K562 (cell line): ENCODE data around the gene SKP2. TPM values are rescaled to one million over a fixed set of nuclear protein-coding genes. Genes with fewer than 3 reads are reported as not detected.
A peak's percentile ranks its signal among the peaks of the same experiment; 100 is the strongest.

Experiments used
- AFF4 ChIP-seq: sonication (generic); formaldehyde crosslinking; IDR thresholded peaks from 2 replicates; pipeline ENCODE4 v1.8.0; 2023; ENCODE audit warnings: mild to moderate bottlenecking, missing genetic modification reagents
- ARID1B ChIP-seq: fragments of 450-650 bp; IDR thresholded peaks from 2 replicates; pipeline ENCODE4 v1.6.1; 2016; ENCODE audit warnings: antibody characterized with exemption, mild to moderate bottlenecking, inconsistent platforms
- ARNT ChIP-seq, 2 experiments: fragments of 450-650 bp; IDR thresholded peaks; 2 replicates each; pipeline ENCODE4 v1.6.1; 2016; ENCODE audit warnings: mild to moderate bottlenecking in 1 of 2
- ATF1 ChIP-seq, 2 experiments: fragments of 450-650 bp in 1 of 2; IDR thresholded peaks; 2 replicates each; pipeline ENCODE4 v1.6.1; 2016; ENCODE audit warnings: missing compliant biosample characterization in 1 of 2, missing genetic modification characterization in 1 of 2
- CBFA2T3 ChIP-seq: fragments of 450-650 bp; IDR thresholded peaks from 2 replicates; pipeline ENCODE4 v1.6.1; 2017
- CREM ChIP-seq: IDR thresholded peaks from 2 replicates; pipeline ENCODE4 v1.6.1; 2014; ENCODE audit warnings: antibody characterized with exemption, low read depth
- HMG20A ChIP-seq: fragments of 450-650 bp; formaldehyde crosslinking; conservative IDR thresholded peaks from 2 replicates; pipeline ENCODE4 v1.4.0; 2020; ENCODE audit warnings: mild to moderate bottlenecking, mixed read lengths
- HNRNPLL ChIP-seq: fragments of 200-400 bp; formaldehyde crosslinking; IDR thresholded peaks from 2 replicates; pipeline ENCODE4 v1.6.1; 2017; ENCODE audit warnings: low read length, low read depth, mild to moderate bottlenecking; ENCODE audit not compliant: poor library complexity, severe bottlenecking
- MAFK ChIP-seq: IDR thresholded peaks from 2 replicates; pipeline ENCODE4 v1.6.1; 2011; ENCODE audit warnings: low read length, improper control_type of control experiment
- NCOR1 ChIP-seq: fragments of 450-650 bp; IDR thresholded peaks from 2 replicates; pipeline ENCODE4 v1.6.1; 2016; ENCODE audit warnings: mild to moderate bottlenecking, moderate library complexity
- RBM22 ChIP-seq: fragments of 200-400 bp; formaldehyde crosslinking; IDR thresholded peaks from 2 replicates; pipeline ENCODE4 v1.6.1; 2018; ENCODE audit warnings: low read length, low read depth; ENCODE audit not compliant: poor library complexity, severe bottlenecking
- SAFB2 ChIP-seq: fragments of 200-400 bp; formaldehyde crosslinking; IDR thresholded peaks from 2 replicates; pipeline ENCODE4 v1.6.1; 2018; ENCODE audit warnings: borderline replicate concordance, low read length, low read depth, moderate library complexity; ENCODE audit not compliant: severe bottlenecking
- SMAD4 ChIP-seq: fragments of 250-450 bp; sonication (Bioruptor Pico); conservative IDR thresholded peaks from 2 replicates; pipeline ENCODE4 v1.8.0; 2021; ENCODE audit warnings: inconsistent platforms, mild to moderate bottlenecking, moderate library complexity
- SOX6 ChIP-seq: fragments of 450-650 bp; IDR thresholded peaks from 2 replicates; pipeline ENCODE4 v1.6.1; 2014; ENCODE audit warnings: mild to moderate bottlenecking
- TCF3 ChIP-seq: sonication (generic); formaldehyde crosslinking; IDR thresholded peaks from 2 replicates; pipeline ENCODE4 v1.4.0; 2020; ENCODE audit warnings: mild to moderate bottlenecking, missing genetic modification reagents
- TEAD2 ChIP-seq: fragments of 450-650 bp; IDR thresholded peaks from 2 replicates; pipeline ENCODE4 v1.6.1; 2016; ENCODE audit warnings: missing genetic modification characterization, control low read depth, missing compliant biosample characterization
- ZNF232 ChIP-seq: sonication (generic); formaldehyde crosslinking; IDR thresholded peaks from 2 replicates; pipeline ENCODE4 v1.8.0; 2022; ENCODE audit warnings: mild to moderate bottlenecking, missing genetic modification reagents
- ZNF274 ChIP-seq: IDR thresholded peaks from 2 replicates; pipeline ENCODE4 v1.6.1; 2011; ENCODE audit warnings: low read depth, mild to moderate bottlenecking, low read length, moderate library complexity, borderline replicate concordance
- ZNF644 ChIP-seq: fragments of 200-800 bp; sonication (Bioruptor generic); IDR thresholded peaks from 2 replicates; pipeline ENCODE4 v1.6.1; 2016; ENCODE audit warnings: low read depth, missing genetic modification characterization, missing compliant biosample characterization
- ZNF764 ChIP-seq: fragments of 250-450 bp; sonication (Bioruptor Pico); IDR thresholded peaks from 2 replicates; pipeline ENCODE4 v1.4.0; 2020; ENCODE audit warnings: low read depth, mild to moderate bottlenecking, moderate library complexity
- polyA plus RNA-seq, 8 experiments: library from polyadenylated mRNA; depleted of rRNA in 4 of 8; stranded (reverse) in 5 of 8; unstranded in 3 of 8; fragments of >200 nt; fragmentation: Nextera tagmentation in 2 of 8; fragmentation: Illumina TruSeq in 1 of 8; extraction: Ambion mirVana in 2 of 8; extraction: Trizol in 1 of 8; gene quantifications; 2 replicates each; pipeline versions ENCODE4 v1.2.1 to v1.2.3, GENCODE V29; 2011 to 2014; ENCODE audit warnings: inconsistent platforms in 1 of 8, missing spikeins in 1 of 8
- total RNA-seq, 7 experiments: library from RNA; depleted of rRNA in 6 of 7; stranded (reverse); fragments of >200 nt in 6 of 7; fragmentation: Illumina TruSeq in 2 of 7; extraction: Trizol in 2 of 7; gene quantifications; 2 replicates each; pipeline versions ENCODE4 v1.2.1 to v1.2.3, GENCODE V29; 2011 to 2021; ENCODE audit warnings: low replicate concordance in 1 of 7

Gene SKP2
- total and polyA plus RNA-seq, 9 of the 15 experiments (the other 6 are each of a cell fraction or from before 2014, with no cell fraction given), result 30.0 to 97.5 (median 80.8) TPM

- TF ChIP-seq NCOR1, result no peak
- no peak for TF ChIP-seq HMG20A (CRISPR knock-in tag)
- no peak for TF ChIP-seq ZNF764 (CRISPR knock-in tag)
- no peak for TF ChIP-seq CREM
- peak; percentile 89 for TF ChIP-seq SOX6
- no peak for TF ChIP-seq ATF1 (CRISPR knock-in tag; IDR thresholded peaks at IDR 0.05)
- no peak for TF ChIP-seq ATF1 (tag; IDR thresholded peaks at IDR 0.05)
- TF ChIP-seq TCF3 (CRISPR knock-in tag), result peak; percentile 40
- TF ChIP-seq SAFB2, result no peak
- no peak for TF ChIP-seq HNRNPLL
- TF ChIP-seq ARID1B, result peak; percentile 52; the same call in 1 of the 2 replicates
- no peak for TF ChIP-seq RBM22
- no peak for TF ChIP-seq SMAD4 (CRISPR knock-in tag)
- no peak for TF ChIP-seq ZNF232 (CRISPR knock-in tag)
- TF ChIP-seq MAFK, result no peak
- TF ChIP-seq CBFA2T3, result peak; percentile 45
- no peak for TF ChIP-seq TEAD2 (tag)
- no peak for TF ChIP-seq ARNT (IDR thresholded peaks at IDR 0.05)
- TF ChIP-seq ZNF644 (tag), result no peak
- no peak for TF ChIP-seq ZNF274
- no peak for TF ChIP-seq AFF4 (CRISPR knock-in tag)
These were observed 78.4 kb downstream of the SKP2 start (continued) for GRCh38 chr5:36230151-36230790.
